ENCODE data around the gene HDAC4.

The HDAC4 gene

DNA sequence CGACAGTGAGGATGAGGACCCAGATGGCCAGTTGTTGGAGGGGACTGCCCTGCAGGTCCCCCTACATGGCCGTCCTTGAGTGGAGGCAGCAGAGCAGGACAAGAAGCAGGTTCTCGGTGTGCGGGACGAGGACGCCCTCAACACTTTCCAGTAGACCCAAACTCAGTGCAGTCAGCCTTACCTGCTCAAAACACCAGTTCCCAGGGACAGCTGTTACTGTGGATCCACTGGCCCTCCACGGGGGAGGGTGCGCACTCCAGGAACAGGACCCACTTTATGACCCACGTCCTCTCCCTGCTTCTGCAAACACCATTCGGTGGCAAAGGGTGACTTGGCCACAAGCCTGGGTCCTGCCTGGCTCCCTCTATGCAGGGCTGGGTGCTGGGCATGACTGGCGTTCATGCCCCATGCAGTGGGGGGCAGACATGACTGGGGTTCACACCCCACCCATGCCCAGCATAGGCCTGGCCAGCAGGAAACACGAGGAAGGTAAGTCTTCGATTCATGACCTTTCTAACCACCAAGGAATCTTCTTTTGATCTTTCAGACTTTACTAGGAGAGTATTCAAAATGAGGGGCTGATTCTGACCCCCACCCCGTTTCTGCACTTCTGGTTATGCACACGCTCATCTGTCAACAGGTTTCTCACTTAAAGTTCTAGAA, 233.7 kb downstream of the HDAC4 start:
- DNase-seq (ENCODE audit: low spot score) = no peak

DNA sequence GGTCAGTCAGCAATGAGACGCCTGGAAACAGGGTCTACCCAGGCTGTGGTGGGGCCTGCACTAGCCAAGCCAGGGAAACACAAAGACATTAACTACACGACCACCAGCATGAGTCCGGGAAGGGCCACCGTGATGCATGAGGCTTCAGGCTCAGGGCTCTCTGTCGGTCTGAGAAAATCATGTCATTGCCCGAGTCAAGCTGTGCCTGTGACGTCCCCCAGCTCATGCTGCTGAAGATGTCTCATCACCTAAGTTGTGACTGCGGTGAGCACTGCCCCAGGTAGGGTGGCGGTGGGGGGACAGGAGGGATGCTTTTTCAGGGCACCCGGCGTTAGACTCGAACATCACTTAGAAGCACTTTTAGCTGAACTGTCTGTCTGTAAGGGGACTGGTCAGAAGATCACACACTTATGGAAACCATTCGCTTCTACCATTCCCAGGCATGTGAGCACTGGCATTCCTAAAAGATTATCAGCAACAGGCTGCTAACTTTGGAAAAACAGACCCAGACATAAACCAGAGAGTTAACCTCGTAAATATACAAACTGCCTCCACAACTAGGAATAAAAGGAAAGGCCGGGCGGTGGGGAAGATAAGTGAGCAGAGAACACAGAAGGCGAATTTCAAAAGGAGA, 234.5 kb downstream of the HDAC4 start:
- DNase-seq (ENCODE audit: low spot score) = no peak

DNA sequence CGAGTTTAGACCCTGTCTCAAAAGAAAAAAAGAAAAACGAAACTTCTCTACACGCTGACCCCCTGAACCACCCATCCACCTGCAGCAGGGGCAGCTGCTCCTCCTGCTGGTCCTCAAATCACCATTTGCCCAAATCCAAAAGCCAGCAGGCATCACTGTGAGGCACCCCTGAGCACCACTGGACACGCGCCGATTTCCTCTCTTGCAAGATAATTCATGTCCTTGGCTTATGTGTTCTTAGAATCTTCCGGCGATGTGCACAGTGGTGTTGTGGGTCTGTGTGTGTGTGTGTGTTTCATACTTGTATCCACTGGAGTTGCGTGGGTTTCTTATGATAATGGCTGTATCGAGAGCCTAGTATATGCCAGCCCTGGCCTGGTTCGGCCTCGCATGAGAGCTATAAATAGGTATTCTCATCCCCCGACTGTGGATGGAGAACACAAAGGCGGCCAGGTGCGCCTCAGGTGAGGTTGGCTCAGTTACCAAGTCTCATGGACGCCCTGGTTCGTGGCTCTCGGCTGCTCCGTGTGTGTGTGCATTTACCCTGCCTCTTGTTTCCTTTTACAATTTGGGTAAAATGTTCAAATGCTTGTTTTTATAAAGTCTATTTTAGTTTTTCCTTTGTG, 235.5 kb downstream of the HDAC4 start:
- DNase-seq (ENCODE audit: low spot score) = no peak

DNA sequence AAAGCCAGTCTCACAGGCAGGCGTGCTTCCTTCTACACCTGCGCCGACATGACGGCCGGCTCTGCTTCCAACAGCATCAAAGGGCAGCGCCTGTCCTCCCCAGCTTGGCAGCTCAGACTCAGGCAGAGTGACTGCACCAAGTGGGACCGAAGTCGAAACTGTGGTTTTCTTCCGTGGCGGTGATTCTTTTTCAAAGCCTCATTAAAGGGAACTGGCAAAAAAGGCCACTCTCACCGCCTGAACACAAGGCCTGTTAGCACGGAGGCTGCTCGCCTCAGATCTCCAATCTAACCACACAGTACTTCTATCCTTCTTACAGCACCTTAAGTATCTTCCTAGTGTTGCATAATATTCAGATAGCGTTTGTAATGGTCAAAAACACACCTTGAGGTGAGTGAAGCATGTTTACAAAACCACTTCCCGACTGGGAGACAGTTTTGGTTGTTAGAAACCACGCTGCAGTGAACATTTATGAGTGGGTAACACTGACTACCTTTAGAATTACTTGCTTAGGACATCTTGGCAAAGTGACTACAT, 236.4 kb downstream of the HDAC4 start:
- DNase-seq (ENCODE audit: low spot score) = no peak

DNA sequence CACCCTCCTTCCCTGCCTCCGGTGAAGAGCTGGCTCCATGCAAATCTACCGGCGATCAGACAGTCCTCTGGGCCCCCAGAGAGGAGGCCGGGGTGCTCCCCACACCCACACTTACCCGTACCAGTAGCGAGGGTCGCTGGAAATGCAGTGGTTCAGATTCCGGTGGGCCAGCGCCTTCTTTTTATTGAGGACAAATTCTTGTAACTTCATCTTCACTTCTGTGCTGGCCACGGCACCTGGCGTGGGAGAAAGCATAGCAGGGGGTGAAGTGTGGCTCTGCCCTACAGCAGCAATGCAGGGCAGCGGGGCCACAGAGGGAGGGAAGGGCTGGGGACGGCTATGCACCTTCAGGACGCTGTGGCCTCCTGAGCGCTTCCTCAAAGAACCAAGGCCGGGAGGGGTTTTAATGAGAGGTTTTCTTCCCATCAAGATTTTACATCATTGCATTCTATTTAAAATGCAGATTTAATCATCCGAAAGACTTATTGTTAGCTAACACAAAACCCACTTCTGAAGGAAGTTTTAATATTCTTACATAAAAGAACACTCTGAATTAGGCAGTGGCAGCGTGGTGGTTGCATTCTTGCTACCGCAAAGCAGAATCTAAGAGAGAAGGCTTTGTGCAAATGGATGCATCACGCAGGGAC, 237.0 kb downstream of the HDAC4 start:
- DNase-seq (ENCODE audit: low spot score) = no peak

DNA sequence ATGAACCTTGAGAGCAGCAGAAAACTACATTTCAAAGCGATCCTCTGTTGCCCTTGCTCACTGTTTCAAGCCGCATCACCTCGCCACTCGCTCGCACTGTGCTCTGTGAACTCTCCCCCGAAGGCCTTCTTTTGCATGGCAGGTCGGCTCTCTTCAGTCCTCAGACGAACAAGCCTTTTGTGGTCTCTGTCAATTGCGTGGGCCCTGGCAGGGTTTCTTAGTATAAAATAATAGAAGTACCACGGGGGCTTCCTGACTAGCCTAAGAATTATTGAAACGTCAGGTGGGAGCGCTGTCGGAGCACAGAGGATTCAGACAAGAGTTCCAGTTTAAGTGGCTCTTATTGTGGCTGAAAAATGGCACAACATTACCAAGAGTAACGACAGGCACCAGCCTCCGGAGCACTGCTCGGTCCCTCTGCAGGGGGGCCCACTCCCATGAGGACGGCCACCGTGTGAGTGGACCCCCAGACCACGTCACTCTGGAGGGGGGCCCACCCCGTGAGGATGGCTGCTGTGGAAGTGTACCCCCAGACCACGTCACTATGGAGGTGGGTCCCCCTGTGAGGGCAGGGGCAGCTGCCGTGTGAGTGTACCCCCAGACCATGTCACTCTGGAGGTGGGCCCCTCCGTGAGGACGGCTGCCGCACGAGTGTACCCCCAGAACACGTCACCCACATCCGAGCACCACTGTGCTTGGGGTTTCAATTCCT, 237.7 kb downstream of the HDAC4 start:
- DNase-seq (ENCODE audit: low spot score) = no peak

DNA sequence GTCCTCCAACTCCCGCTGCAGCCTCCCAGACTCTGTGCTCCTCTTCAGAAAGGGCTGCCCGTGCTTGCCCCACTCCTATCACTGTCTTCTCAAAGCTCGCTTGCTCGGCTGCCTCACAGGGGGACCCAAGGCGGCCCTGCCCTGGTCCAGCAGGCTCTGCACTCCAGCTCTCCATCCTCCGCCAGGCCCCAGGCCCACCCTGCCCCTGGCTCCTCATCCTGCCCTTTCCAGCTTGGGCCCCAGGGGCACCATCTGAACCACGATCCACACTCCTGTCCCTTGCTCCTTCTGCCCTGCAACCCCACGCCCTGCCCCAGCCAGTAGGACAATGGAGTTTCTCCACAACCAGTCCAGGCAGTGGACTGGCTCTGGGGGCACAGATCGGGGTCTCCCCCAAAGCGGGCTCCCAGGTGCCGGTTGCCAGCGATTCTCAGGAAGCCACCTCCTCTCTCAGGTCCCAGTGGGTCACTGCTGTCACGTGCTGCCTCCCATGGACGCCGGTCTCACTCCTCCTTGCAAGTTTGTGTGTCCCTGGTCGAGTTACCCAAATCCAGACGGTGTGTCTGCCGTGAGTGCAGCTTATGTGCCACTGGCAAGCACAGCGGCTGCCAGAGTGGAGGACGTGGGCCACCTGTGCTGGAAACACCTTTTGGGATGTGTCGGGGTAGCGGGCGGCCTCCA, 238.5 kb downstream of the HDAC4 start:
- no peak for DNase-seq (ENCODE audit: low spot score)

DNA sequence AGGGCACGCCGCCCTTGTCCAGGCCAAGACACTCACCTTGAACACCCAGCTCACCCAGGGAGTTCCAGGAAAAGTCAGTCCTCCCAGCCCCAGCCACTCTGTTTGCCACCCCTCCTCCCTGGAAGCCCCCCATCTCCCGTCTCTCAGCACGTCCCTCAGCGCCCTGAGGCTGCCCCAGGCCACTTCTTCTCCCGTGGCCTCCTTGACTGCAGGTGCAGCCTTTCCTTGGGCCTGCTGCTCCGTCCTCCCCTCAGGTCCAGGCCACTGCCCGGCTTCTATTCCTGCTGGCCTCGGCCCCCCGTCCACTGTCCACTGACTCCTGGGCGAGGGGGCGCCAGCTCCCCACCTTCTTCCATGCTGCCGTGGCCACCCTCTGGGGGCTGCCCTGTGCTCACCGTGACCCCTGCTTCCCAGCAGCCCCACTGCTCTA, 239.1 kb downstream of the HDAC4 start:
- no peak for DNase-seq (ENCODE audit: low spot score)

DNA sequence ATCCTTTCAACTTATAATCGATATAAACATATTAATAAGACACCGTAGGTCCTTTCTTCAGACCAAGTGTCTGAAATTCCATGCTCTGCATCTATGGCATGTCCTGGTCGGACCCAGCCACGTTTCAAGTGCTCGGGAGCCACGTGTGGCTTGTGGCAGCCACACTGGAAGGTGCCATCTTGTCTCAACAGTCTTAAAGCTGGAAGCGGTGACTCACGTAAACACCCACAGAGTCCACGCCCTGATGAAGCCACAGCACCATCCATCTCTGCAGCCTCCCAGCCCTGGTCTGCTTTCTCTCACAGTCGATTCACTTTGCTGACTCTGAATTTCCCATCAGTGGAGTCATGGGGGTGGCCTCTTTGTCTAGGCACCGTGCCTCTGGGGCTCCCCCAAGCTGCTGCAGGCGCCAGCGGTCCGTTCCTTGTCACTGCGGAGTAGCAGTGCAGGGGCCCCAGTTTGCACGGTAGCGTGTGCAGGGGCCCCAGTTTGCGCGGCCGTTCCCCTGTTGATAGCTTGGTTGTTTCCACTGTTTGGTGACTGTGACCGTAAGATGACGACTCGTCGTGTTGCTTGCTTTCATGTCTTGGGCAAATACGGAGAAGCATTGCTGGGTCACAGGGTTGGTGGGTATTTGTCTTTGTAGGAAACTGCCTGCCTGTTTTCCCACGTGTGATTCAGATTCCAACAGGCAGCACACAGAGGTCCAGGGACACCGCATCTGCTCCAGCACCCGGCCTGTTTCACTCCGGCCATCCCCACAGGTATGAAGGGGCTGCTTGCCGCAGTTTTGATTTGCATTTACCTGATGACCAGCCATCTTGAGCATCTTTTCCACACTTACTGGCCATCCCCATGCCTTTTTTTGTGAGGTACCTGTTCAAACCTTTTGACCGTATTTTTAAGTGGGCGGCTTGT, 240.3 kb downstream of the HDAC4 start:
- DNase-seq (ENCODE audit: low spot score) = no peak

DNA sequence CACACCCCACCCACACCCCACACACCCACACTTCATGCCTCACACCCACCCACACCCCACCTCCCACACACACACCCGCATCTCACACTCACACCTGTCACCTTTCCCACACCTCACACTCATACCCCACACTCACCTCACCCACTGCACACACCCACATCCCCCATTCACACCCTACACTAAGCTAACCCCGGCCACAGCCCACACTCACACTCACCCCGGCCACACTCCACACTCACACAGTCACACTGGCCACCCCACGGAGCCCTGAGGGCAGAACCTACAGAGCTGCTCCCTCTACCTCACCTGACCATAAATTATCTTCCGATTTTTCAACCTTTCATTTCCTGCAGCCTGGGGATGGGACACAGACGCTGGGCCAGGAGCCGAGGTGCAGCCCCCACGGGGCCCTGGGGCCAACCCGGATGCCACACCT, 241.3 kb downstream of the HDAC4 start:
- DNase-seq (ENCODE audit: low spot score) = no peak

DNA sequence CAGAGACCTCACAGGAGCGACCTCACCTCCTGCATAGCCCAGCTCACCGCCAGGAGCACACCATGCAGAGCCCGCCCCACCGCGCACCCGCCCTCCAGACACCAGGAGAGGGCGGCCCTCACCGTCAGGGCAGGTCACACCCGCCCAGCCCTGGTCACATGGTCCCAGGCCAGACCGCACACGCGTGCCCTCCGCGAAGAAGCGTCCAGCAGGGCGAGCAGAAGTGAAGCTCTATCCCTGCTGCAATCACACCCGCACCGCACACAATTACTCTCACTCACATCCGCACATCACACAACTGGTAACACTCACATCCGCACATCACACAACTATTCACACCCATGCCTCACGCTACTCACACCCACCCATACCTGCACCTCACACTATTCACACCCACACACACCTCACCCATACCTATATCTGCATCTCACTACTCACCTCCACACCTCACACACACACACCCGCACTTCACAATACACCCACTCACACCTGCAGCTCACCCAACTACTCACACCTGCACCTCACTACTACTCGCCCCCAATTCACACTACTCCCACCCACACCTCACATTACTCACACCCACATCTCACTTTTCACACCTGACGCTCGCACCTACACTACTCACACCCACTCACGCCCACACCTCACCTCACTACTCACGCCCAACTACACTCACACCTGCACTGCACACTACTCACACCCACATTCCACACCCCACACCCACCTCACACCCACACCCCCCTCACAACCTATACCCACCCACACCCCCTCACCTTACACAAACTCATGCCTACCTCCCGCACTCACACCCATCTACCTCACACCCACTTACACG, 242.0 kb downstream of the HDAC4 start:
- DNase-seq (ENCODE audit: low spot score) = no peak

DNA sequence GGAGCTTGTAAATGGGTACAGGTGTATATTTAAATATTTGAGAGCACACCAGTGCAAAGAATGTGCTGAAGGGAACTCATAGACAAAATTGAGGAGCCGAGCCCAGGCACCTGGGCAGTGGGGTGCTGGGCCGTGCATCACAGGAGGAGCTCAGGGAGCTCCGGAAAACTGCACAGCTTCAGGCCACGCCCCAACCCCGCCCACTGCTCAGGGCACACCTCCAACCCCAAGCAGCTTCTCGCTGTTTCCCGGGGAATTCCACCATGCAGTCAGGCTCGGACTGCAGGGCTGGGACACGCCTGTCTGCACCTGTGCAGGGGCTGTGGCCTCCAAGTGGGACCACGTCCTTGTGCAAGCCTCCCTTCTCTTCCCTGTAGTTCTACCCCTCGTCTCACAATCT, 243.0 kb downstream of the HDAC4 start:
- DNase-seq (ENCODE audit: low spot score) = peak; percentile 66

DNA sequence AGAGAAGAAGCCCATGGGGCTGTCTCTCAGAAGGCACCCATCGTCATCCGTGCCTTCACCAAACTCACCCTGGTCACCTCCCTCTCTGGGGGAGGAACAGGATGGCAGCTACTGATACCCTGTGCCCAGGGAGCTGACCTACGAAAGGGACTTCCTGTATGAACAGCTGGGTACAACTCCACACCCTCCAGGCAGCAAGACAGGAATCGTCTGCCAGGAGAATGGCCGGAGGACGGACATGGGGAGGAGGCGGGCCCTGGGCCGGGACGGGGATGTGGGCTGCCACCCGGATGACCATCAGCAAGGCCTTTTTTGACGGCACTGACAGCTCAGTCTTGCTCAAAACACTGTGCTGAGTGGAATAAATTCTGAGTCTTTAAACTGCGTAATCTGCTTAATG, 243.6 kb downstream of the HDAC4 start:
- DNase-seq (ENCODE audit: low spot score) = no peak

DNA sequence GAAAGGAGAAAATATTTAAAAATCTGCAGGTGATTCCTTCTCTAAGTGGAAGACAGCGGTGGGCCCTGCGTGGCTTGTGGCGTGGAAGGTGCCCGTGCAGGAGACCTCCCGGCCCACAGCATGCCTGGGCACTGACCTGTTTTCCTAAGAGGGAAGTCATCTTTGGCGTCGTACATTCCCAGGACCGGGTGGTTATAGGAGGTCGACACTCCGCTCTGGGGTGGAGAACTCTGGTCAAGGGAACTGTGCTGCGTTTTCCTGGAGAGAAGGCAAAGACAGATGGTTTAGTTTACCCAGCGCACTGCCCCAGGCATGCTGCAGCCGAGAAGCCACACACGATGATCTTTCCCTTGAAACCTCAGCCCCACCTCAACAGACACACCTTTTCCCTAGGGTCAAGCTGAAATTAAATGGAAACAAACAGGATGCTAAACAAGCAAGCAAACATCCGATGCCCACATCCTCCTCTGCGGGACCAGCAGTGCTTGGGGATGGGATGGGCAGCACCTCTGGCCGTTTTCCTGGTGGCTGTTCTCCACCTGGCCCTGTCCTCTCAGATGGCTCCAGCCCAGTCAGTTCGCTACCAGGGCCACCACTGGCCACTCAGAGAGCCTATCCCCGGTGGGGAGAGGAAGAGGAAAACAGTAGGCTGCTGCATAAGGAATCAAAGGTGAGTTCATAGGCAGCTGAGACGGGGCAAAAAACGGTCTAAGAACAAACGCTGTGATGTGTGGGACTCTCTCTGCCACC, 244.1 kb downstream of the HDAC4 start:
- DNase-seq (ENCODE audit: low spot score) = no peak

DNA sequence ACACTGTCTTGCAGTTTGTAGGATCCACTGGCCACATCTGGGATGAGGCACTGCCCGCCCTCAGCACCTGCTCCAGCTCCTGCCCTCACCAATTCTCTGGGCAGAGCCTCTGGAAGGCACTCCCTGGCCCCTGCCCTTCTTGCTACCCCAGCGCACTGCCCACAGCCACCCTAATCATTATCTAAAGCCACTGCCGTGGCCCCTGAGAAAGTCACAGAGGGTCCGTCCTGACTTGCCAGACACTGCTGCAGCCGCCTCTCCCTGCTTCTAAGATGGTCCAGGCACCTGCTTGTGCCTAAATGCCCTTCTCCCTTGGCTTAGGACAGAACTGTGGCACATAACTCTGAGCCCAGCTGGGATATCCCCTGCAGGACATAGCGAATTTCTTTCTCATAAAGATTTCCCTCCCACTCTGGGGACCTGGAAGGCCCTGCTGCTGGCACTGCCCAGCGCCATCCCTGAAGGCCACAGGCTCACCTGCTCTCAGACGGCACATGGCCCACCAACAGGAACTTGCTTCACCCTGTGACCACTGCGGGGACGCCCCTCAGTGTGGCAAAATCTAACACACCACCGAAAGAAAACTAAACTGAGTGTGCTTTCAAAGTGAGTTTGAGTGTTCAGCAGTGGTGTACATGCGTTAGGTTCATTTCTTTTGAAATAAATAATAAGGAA, 244.9 kb downstream of the HDAC4 start:
- no peak for DNase-seq (ENCODE audit: low spot score)

DNA sequence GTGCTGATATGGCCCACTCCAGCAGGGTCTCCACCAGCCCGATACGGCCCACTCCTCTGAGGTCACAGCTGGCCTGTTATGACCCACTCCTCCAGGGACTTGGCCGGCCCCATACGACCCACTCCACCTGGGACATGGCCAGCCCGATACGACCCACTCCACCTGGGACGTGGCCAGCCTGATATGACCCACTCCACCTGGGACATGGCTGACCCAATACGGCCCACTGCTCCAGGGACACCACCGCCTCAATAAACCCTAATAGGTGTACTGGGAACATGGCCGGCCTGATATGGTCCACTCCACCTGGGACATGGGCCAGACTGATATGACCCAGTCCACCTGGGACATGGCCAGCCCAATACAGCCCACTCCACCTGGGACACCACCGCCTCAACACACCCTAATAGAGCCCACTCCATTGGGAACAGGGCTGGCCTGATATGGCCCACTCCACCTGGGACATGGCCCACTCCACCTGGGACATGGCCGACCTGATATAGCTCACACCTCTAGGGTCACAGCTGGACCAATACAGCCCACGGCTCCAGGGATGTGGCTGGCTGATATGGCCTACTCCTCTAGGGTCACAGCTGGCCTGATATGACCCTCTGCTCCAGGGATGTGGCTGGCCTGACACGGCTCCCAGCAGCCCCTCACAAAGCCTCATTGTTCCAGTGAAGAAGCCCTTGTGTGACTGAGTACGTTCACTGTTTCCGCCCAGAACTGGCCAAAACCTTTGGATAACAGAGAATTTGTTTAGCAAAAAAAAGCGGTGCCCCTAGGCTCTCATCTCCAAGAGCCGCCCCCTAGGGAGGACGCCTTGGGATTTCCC, 245.6 kb downstream of the HDAC4 start:
- DNase-seq (ENCODE audit: low spot score) = no peak
